Stimulated activated CD8-positive, alpha-beta memory T cell treated with anti-CD3 and anti-CD28 coated beads, Interleukin-4, amount 100 ng/mL, for 48 hours (primary cell): Measurements from ENCODE around the gene TRMT10B.
"Not testable (repeated sequence)": the region's sequence is repeated elsewhere in the genome, so short reads cannot be mapped to it uniquely, and the experiment has no call there.

Source experiments
- DNase-seq: peaks from one replicate; pipeline ENCODE4 v3.0.0-alpha.2; 2020

TRMT10B gene

GRCh38 chr9:37801959-37802711 lies 48.5 kb downstream of the TRMT10B start:
- no peak for DNase-seq

DNA sequence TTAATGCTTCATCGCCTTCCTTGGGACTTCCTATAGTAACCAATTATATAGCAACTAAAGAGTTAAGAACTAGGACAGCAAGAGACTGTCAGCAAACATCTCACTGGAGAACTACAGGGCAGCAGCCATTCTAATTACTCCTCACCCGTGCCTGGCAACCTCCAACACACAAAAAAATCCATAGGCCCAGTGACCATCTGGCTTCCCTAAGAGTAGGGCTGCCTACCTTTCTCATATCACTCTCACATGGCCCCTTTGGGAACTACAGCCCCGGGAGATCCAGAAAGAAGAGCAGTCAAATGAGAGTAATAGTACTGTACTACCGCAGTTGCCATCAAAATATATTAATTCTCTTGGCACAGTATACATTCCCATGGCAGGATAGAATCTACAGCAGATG lies 52.7 kb downstream of the TRMT10B start:
- no peak for DNase-seq

GRCh38 chr9:37809676-37810075 lies 56.1 kb downstream of the TRMT10B start:
- DNase-seq, result not testable (repeated sequence)

DNA sequence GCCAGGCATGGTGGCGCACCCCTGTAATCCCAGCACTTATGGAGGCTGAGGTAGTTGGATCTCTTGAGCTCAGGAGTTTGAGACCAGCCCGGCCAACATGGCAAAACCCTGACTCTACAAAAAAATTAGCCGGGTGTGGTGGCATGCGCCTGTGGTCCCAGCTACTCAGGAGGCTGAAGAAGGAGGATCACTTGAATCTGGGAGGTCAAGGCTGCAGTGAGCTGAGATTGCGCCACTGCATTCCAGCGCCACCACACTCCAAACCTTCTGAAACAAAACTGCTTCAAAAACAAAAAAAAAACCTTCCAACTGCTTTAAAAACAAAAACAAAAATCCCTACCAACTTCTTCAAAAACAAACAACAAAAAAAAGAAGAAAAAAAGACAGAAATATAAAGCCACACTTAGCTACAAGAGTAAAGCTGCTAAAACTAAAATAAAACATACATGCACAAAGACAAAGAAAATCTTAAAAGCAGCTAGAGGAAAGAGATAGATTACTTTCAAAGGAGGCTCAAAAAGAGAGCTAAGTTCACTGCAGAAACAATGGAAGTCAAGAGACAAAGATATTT lies 58.4 kb downstream of the TRMT10B start:
- DNase-seq, result no peak

GRCh38 chr9:37812773-37813379 lies 59.3 kb downstream of the TRMT10B start:
- no peak for DNase-seq

- DNase-seq, result no peak
Observed at GRCh38 chr9:37818849-37819248, 65.2 kb downstream of the TRMT10B start.

GRCh38 chr9:37820142-37820541 lies 66.5 kb downstream of the TRMT10B start:
- DNase-seq, result no peak

GRCh38 chr9:37825174-37825573 lies 71.6 kb downstream of the TRMT10B start:
- not testable (repeated sequence) for DNase-seq

- DNase-seq, result no peak
Observed at GRCh38 chr9:37827483-37828165, 74.0 kb downstream of the TRMT10B start.
